Stomach (tissue), 9 donors: ENCODE measurements around the gene BCAS3. TPM values are rescaled to one million over a fixed set of nuclear protein-coding genes. Genes with fewer than 3 reads are reported as not detected.
A peak's percentile ranks its signal among the peaks of the same experiment; 100 is the strongest.
"Not testable (repeated sequence)": the region's sequence is repeated elsewhere in the genome, so short reads cannot be mapped to it uniquely, and the experiment has no call there.

Experiments used
- DNase-seq, 2 donors: peaks; one replicate each; pipeline versions ENCODE4 v3.0.0 to v3.0.0-alpha.2; 2013 to 2019
- H3K27ac ChIP-seq, 5 donors: fragments of 200-600 bp in 4 of 5; sonication (generic) in 4 of 5; one replicate each; pipeline ENCODE4 v1.5.1; 2013 to 2019; ENCODE audit warnings: mild to moderate bottlenecking in 1 of 5, moderate library complexity in 1 of 5
- H3K27me3 ChIP-seq, 3 donors: fragments of 200-600 bp; sonication (generic); one replicate each; pipeline ENCODE4 v1.5.1; 2017 to 2019; ENCODE audit warnings: mixed run types in 1 of 3
- H3K36me3 ChIP-seq, 4 donors: fragments of 200-600 bp; sonication (generic); 1 replicate in 3 of 4; 2 replicates in 1 of 4; pipeline ENCODE4 v1.5.1; 2016 to 2019
- H3K4me1 ChIP-seq, 4 donors: fragments of 200-600 bp; sonication (generic); one replicate each; pipeline ENCODE4 v1.5.1; 2016 to 2019
- H3K4me3 ChIP-seq, 4 donors: fragments of 200-600 bp; sonication (generic) in 3 of 4; one replicate each; pipeline ENCODE4 v1.5.1; 2016 to 2019; ENCODE audit warnings: mild to moderate bottlenecking in 1 of 4
- H3K9me3 ChIP-seq, 4 donors: fragments of 200-600 bp; sonication (generic); one replicate each; pipeline ENCODE4 v1.5.1; 2016 to 2019
- CTCF ChIP-seq, 7 experiments: fragments of 450-650 bp in 4 of 7; fragments of 200-600 bp in 3 of 7; sonication (generic) in 3 of 7; IDR thresholded peaks; one replicate each; pipeline ENCODE4 v1.5.1; 2016 to 2019; ENCODE audit warnings: antibody characterized with exemption in 7 of 7, control low read depth in 2 of 7, mild to moderate bottlenecking in 1 of 7
- EP300 ChIP-seq: sonication (generic); formaldehyde crosslinking; IDR thresholded peaks from one replicate; pipeline ENCODE4 v1.6.1; 2017; ENCODE audit warnings: antibody characterized with exemption
- POLR2A ChIP-seq, 4 donors: fragments of 450-650 bp; IDR thresholded peaks; one replicate each; pipeline ENCODE4 v1.6.1; 2016; ENCODE audit warnings: antibody characterized with exemption in 4 of 4, control low read depth in 2 of 4, mild to moderate bottlenecking in 1 of 4, moderate library complexity in 1 of 4
- POLR2AphosphoS5 ChIP-seq, 3 donors: sonication (generic); formaldehyde crosslinking; IDR thresholded peaks; one replicate each; pipeline ENCODE4 v1.6.1; 2016; ENCODE audit warnings: antibody characterized with exemption in 3 of 3
- WGBS, 5 donors: extraction: QIAGEN DNeasy Blood & Tissue Kit in 3 of 5; methylation state at CpG; one replicate each; pipeline versions ENCODE4 v1.1.5 to v1.1.7; 2013 to 2018; 5-methylcytosine and 5-hydroxymethylcytosine counted together
- intact Hi-C: fragments of 100-400 bp; cut with DNase I; formaldehyde crosslinking; loops from one replicate; pipeline ENCODE4 v1.15.1; 2023; ENCODE audit warnings: low total_unique reads
- polyA plus RNA-seq, 3 donors: library from polyadenylated mRNA; stranded (reverse); fragments of 200-250 nt; gene quantifications; one replicate each; pipeline ENCODE4 v1.2.3, GENCODE V29; 2013
- total RNA-seq, 5 donors: library from RNA; depleted of rRNA; stranded (reverse); fragments of >200 nt; gene quantifications; one replicate each; pipeline versions ENCODE4 v1.1.0 to v1.2.3, GENCODE V29; 2014 to 2016
- donor health status: healthy with polysubstance abuse.
- donor health status: Bipolar disorder and iron deficiency.
- donor health status: healthy.

The BCAS3 gene
- total and polyA plus RNA-seq, 8 donors = 4.9 to 150 (median 25.3) TPM

GRCh38 chr17:61005358-61005757 is 327.7 kb downstream of the BCAS3 start:
- Histone ChIP-seq H3K9me3 (no peaks in the 10 kb centered on the region), H3K4me3 (no peak overlapping the region), H3K4me1 (peaks cover 0 to 4% (median 0%) of the 10 kb centered on the region in 4 donors), H3K27ac (no peak overlapping the region), H3K36me3 (no peaks in the 10 kb centered on the region), H3K27me3 (no peaks in the 10 kb centered on the region)
- DNase-seq = peak in 1 of 2 donors; percentile 50
- WGBS, 5 donors = 86 to 97% (median 90%) methylated on average over 5 of the region's 5 CpGs
- no peak for TF ChIP-seq POLR2AphosphoS5 (IDR thresholded peaks at IDR 0.05)
- no peak for TF ChIP-seq POLR2A (IDR thresholded peaks at IDR 0.05)
- TF ChIP-seq EP300 = no peak
- no peak for TF ChIP-seq CTCF (IDR thresholded peaks at IDR 0.05)
- intact Hi-C loops = no loop called here

- DNase-seq, H3K4me1 ChIP-seq, H3K27me3 ChIP-seq, H3K9me3 ChIP-seq, H3K36me3 ChIP-seq, H3K27ac ChIP-seq, intact Hi-C loops, H3K4me3 ChIP-seq: not testable (repeated sequence)
- WGBS, 5 donors = 87 to 97% (median 94%) methylated on average over 1 to 3 of the region's 3 CpGs
These were observed 328.3 kb downstream of the BCAS3 start for GRCh38 chr17:61005958-61006357.

- Histone ChIP-seq H3K36me3 (no peaks in the 10 kb centered on the region), H3K9me3 (no peaks in the 10 kb centered on the region), H3K4me1 (peaks cover 0 to 4% (median 0%) of the 10 kb centered on the region in 4 donors), H3K27ac (no peak overlapping the region), H3K27me3 (no peaks in the 10 kb centered on the region), H3K4me3 (no peak overlapping the region)
- peak in 1 of 3 donors; percentile 6 for TF ChIP-seq POLR2AphosphoS5 (IDR thresholded peaks at IDR 0.05)
- TF ChIP-seq CTCF (IDR thresholded peaks at IDR 0.05) = no peak
- whole genome bisulfite sequencing, 5 donors = 35 to 65% (median 55%) methylated on average over 3 of the region's 3 CpGs
- DNase-seq = peak; percentile 25 to 71
- intact Hi-C loops = no loop called here
These were observed 330.3 kb downstream of the BCAS3 start for GRCh38 chr17:61007980-61008379.

- no peak overlapping the region for H3K27ac ChIP-seq
- WGBS, 5 donors = 63 to 79% (median 72%) methylated on average over 1 of the region's 1 CpG
- intact Hi-C loops = no loop called here
These were observed 332.0 kb downstream of the BCAS3 start for GRCh38 chr17:61009663-61010062.

More at GRCh38 chr17:61009663-61010062, 332.0 kb downstream of the BCAS3 start:
- Histone ChIP-seq H3K4me3 (no peak overlapping the region), H3K4me1 (peaks cover 0 to 4% (median 0%) of the 10 kb centered on the region in 4 donors), H3K27me3 (no peaks in the 10 kb centered on the region), H3K9me3 (no peaks in the 10 kb centered on the region), H3K36me3 (no peaks in the 10 kb centered on the region)
- TF ChIP-seq CTCF (IDR thresholded peaks at IDR 0.05) (no peak), POLR2AphosphoS5 (IDR thresholded peaks at IDR 0.05) (no peak), POLR2A (IDR thresholded peaks at IDR 0.05) (no peak), EP300 (no peak)
- peak in 1 of 2 donors; percentile 64 for DNase-seq
